Amniotic stem cell (primary cell): ENCODE results near the gene PRSS21.

Experiments used
- DNase-seq: peaks from one replicate; lab custom pipeline; 2025; lab: John Stamatoyannopoulos, UW

The PRSS21 gene

GRCh38 chr16:2779978-2780898 lies 36.8 kb upstream of the PRSS21 start:
- no peak for DNase-seq

- no peak for DNase-seq
Observed at GRCh38 chr16:2782583-2783351, 34.3 kb upstream of the PRSS21 start.

GRCh38 chr16:2783581-2784357 lies 33.3 kb upstream of the PRSS21 start:
- no peak for DNase-seq

GRCh38 chr16:2784358-2785100 lies 32.5 kb upstream of the PRSS21 start:
- DNase-seq: no peak

- DNase-seq: no peak
Observed at GRCh38 chr16:2785101-2785991, 31.7 kb upstream of the PRSS21 start.

- DNase-seq: no peak
Observed at GRCh38 chr16:2786061-2786825, 30.8 kb upstream of the PRSS21 start.

- no peak for DNase-seq
Observed at GRCh38 chr16:2786826-2787151, 30.2 kb upstream of the PRSS21 start.

GRCh38 chr16:2787406-2787805 lies 29.6 kb upstream of the PRSS21 start, which contains the start of gene PRSS33:
Gene PRSS33 (minus strand): TSS chr16:2787560. CDS start chr16:2786547, 1,013 bp downstream.
- DNase-seq: no peak

- DNase-seq: no peak
Observed at GRCh38 chr16:2787961-2788360, 29.1 kb upstream of the PRSS21 start.

GRCh38 chr16:2790631-2791030 lies 26.4 kb upstream of the PRSS21 start:
- DNase-seq: no peak

GRCh38 chr16:2791174-2791573 lies 25.9 kb upstream of the PRSS21 start:
- DNase-seq: no peak

- DNase-seq: no peak
Observed at GRCh38 chr16:2792940-2793339, 24.1 kb upstream of the PRSS21 start.

- DNase-seq: no peak
Observed at GRCh38 chr16:2795395-2796143, 21.5 kb upstream of the PRSS21 start.

- DNase-seq: no peak
Observed at GRCh38 chr16:2798723-2799204, 18.3 kb upstream of the PRSS21 start.

- no peak for DNase-seq
Observed at GRCh38 chr16:2799205-2799858, 17.7 kb upstream of the PRSS21 start.

GRCh38 chr16:2799859-2800226 lies 17.2 kb upstream of the PRSS21 start:
- DNase-seq: no peak

- DNase-seq: no peak
Observed at GRCh38 chr16:2803545-2804195, 13.4 kb upstream of the PRSS21 start.

- no peak for DNase-seq
Observed at GRCh38 chr16:2804728-2805127, 12.3 kb upstream of the PRSS21 start.
